SK-N-SH (cell line): Measurements from ENCODE around the gene UBE3C. TPM values are rescaled to one million over a fixed set of nuclear protein-coding genes. Genes with fewer than 3 reads are reported as not detected.

Source experiments
- CTCF ChIA-PET: fragments of 300-600, 350-600 bp; formaldehyde crosslinking; extraction: SDS; loops from one replicate; lab custom pipeline; 2021; lab: Yijun Ruan, JAX
- POLR2A ChIA-PET: fragments of 350-600 bp; sonication (Branson Sonifier 250); formaldehyde crosslinking; extraction: SDS; loops from one replicate; lab custom pipeline; 2020; ENCODE audit warnings: antibody characterized with exemption, inconsistent platforms; lab: Yijun Ruan, JAX
- DNase-seq: peaks from one replicate; pipeline ENCODE4 v3.0.0; 2012
- H2AFZ ChIP-seq: fragments of 200-600 bp; sonication (generic); 2 replicates; pipeline ENCODE4 v1.8.1; 2016; ENCODE audit warnings: antibody characterized with exemption, mild to moderate bottlenecking, low read depth
- H3F3A ChIP-seq: fragments of 200-600 bp; sonication (generic); replicated peaks from 2 replicates; pipeline ENCODE3; 2016; ENCODE audit warnings: antibody characterized with exemption, mild to moderate bottlenecking; ENCODE audit not compliant: insufficient read depth
- H3K27ac ChIP-seq, 2 experiments: fragments of 200-500 bp in 1 of 2; fragments of 200-600 bp in 1 of 2; sonication (Bioruptor generic) in 1 of 2; sonication (generic), shearing (Covaris generic) in 1 of 2; 2 replicates each; pipeline versions ENCODE4 v1.5.1 to v1.6.1; 2014 to 2016; ENCODE audit warnings: low read depth in 2 of 2, inconsistent platforms in 1 of 2, low read length in 1 of 2, mild to moderate bottlenecking in 1 of 2, mixed read lengths in 1 of 2
- H3K27me3 ChIP-seq: fragments of 200-600 bp; sonication (generic), shearing (Covaris generic); 2 replicates; pipeline ENCODE4 v1.6.1; 2016; ENCODE audit warnings: mixed run types; ENCODE audit not compliant: insufficient read depth
- H3K36me3 ChIP-seq, 2 experiments: fragments of 200-500 bp in 1 of 2; fragments of 200-600 bp in 1 of 2; sonication (Bioruptor generic) in 1 of 2; sonication (generic) in 1 of 2; replicated peaks in 1 of 2; 2 replicates each; pipeline versions ENCODE3 to v1.5.1; 2014 to 2016; ENCODE audit warnings: low read length in 1 of 2, mild to moderate bottlenecking in 1 of 2; ENCODE audit not compliant: insufficient read depth in 2 of 2, control insufficient read depth in 1 of 2
- H3K4me1 ChIP-seq, 2 experiments: fragments of 200-500 bp in 1 of 2; fragments of 200-600 bp in 1 of 2; sonication (Bioruptor generic) in 1 of 2; sonication (generic), shearing (Covaris generic) in 1 of 2; 2 replicates each; pipeline versions ENCODE4 v1.5.1 to v1.6.1; 2014 to 2016; ENCODE audit warnings: low read depth in 1 of 2, low read length in 1 of 2, mixed run types in 1 of 2; ENCODE audit not compliant: insufficient read depth in 2 of 2, control insufficient read depth in 1 of 2
- H3K4me2 ChIP-seq: fragments of 200-600 bp; sonication (generic), shearing (Covaris generic); 2 replicates; pipeline ENCODE4 v1.6.1; 2017; ENCODE audit warnings: mixed run types
- H3K4me3 ChIP-seq, 2 experiments: fragments of 200-500 bp in 1 of 2; fragments of 200-600 bp in 1 of 2; sonication (Bioruptor generic) in 1 of 2; sonication (generic), shearing (Covaris generic) in 1 of 2; 2 replicates each; pipeline versions ENCODE4 v1.5.1 to v1.8.1; 2014 to 2016; ENCODE audit warnings: low read depth in 2 of 2, inconsistent platforms in 1 of 2, low read length in 1 of 2, mild to moderate bottlenecking in 1 of 2, mixed read lengths in 1 of 2, moderate library complexity in 1 of 2
- H3K79me2 ChIP-seq: fragments of 200-600 bp; sonication (generic); 2 replicates; pipeline ENCODE4 v1.8.1; 2017; ENCODE audit warnings: mild to moderate bottlenecking; ENCODE audit not compliant: insufficient read depth
- H3K9ac ChIP-seq: fragments of 200-600 bp; sonication (generic); 2 replicates; pipeline ENCODE4 v1.6.1; 2017; ENCODE audit warnings: mixed run types
- H3K9me2 ChIP-seq: fragments of 200-600 bp; sonication (generic); 2 replicates; pipeline ENCODE4 v1.6.1; 2017; ENCODE audit warnings: mixed run types
- H3K9me3 ChIP-seq: fragments of 200-600 bp; sonication (generic); 2 replicates; pipeline ENCODE4 v1.6.1; 2017; ENCODE audit warnings: mixed run types, mild to moderate bottlenecking, moderate library complexity
- H4K20me1 ChIP-seq: fragments of 200-600 bp; sonication (generic); 2 replicates; pipeline ENCODE4 v1.6.1; 2017; ENCODE audit warnings: mild to moderate bottlenecking, mixed run types; ENCODE audit not compliant: insufficient read depth
- CHD2 ChIP-seq: fragments of 150-350 bp; IDR thresholded peaks from 2 replicates; pipeline ENCODE4 v1.6.1; 2018; ENCODE audit warnings: low read length; ENCODE audit not compliant: partially characterized antibody
- EP300 ChIP-seq, 2 experiments: IDR thresholded peaks; 2 replicates each; pipeline versions ENCODE4 v1.4.0 to v1.6.1; 2012; ENCODE audit warnings: borderline replicate concordance in 1 of 2, low read depth in 1 of 2, low read length in 1 of 2
- FOSL2 ChIP-seq: IDR thresholded peaks from 2 replicates; pipeline ENCODE4 v1.4.0; 2012; ENCODE audit warnings: low read depth, mild to moderate bottlenecking, moderate library complexity, borderline replicate concordance
- POLR2AphosphoS5 ChIP-seq: IDR thresholded peaks from 2 replicates; pipeline ENCODE4 v1.6.1; 2012; ENCODE audit warnings: low read depth, low read length
- RCOR1 ChIP-seq: fragments of 150-350 bp; IDR thresholded peaks from 2 replicates; pipeline ENCODE4 v1.6.1; 2017; ENCODE audit warnings: antibody characterized with exemption, low read length
- YY1 ChIP-seq: IDR thresholded peaks from 2 replicates; pipeline ENCODE4 v1.4.0; 2012; ENCODE audit warnings: low read depth, mild to moderate bottlenecking
- WGBS: methylation state at CpG from one replicate; pipeline ENCODE4 v1.1.6; 2017; ENCODE audit warnings: low lambda C conversion rate; 5-methylcytosine and 5-hydroxymethylcytosine counted together
- polyA plus RNA-seq, 3 experiments: library from polyadenylated mRNA; depleted of rRNA; stranded (reverse); fragments of >200 nt; gene quantifications; 2 replicates each; pipeline ENCODE4 v1.2.3, GENCODE V29; 2012
- TF ChIP-seq, protein P1 (sequence below): IDR thresholded peaks from 2 replicates; pipeline ENCODE4 v1.4.0; 2012; ENCODE audit warnings: low read depth, borderline replicate concordance
- TF ChIP-seq, protein P2 (sequence below): fragments of 200-600 bp; sonication (generic); IDR thresholded peaks from 2 replicates; pipeline ENCODE4 v1.6.1; 2017; ENCODE audit warnings: antibody characterized with exemption, mild to moderate bottlenecking, moderate library complexity
- TF ChIP-seq, protein P3 (sequence below): IDR thresholded peaks from 2 replicates; pipeline ENCODE4 v1.4.0; 2012; ENCODE audit warnings: low read depth
- TF ChIP-seq, protein P4 (sequence below): IDR thresholded peaks from 2 replicates; pipeline ENCODE4; 2012

UBE3C gene
- polyA plus RNA-seq, 1 of the 3 experiments (the other 2 are of a cell fraction) = 48.4 TPM

DNA sequence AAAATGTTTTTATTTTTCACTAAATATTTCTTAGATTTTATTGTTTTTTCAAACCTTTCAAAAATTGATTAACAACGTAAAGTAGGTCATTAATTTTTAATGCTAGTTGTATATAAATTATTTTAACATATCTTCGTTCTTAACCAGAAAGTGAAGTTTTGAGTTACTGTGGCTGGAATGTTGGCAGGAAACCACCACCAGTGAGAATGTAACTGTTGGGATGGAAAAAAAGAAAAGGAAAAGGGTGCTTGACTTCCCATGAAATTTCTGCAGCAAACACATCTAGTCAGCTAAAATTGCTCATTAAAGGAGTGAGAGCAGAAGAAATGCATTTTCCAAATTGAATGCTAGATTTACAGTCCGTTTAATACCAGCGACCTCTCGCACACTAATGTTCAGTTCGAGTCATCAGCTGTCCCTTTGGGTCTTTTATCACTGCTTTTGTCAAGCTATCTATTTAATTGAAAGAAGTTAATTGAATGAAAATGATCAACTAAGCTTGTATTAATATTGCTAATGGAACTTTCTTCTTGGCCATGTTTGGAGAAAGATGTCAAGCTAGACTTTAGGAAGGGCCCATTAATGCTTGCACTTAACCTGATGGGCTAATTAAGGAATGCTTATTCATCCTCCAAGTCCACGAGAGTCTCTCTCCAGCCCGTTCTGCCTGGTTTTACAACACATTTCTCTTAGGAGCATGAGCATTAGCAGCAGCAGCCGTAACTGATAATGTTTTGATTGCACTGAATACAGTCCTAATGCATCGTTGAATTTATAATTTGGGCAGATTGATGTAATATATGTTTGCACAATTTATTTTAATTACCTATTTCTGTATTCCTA, 70.1 kb downstream of the UBE3C start:
- Histone ChIP-seq H3K4me3 (no peak overlapping the region), H3K4me2 (no peak overlapping the region), H3K36me3 (peaks cover 73 to 76% of the 10 kb centered on the region in 2 experiments), H3K27ac (no peak overlapping the region), H3K27me3 (no peaks in the 10 kb centered on the region), H3K9me2 (no peaks in the 10 kb centered on the region), H2AFZ (no peak overlapping the region), H3K9me3 (no peaks in the 10 kb centered on the region), H3K79me2 (no peaks in the 10 kb centered on the region), H3F3A (peaks cover 11% of the 10 kb centered on the region), H4K20me1 (no peaks in the 10 kb centered on the region), H3K9ac (no peak overlapping the region), H3K4me1 (peaks cover 0 to 4% of the 10 kb centered on the region in 2 experiments; a peak in 1 of 4 replicates)
- CTCF ChIA-PET = interaction anchor here (1.1 to 2.1 kb wide), 4 partner anchors 10 to 64 kb away, joined by 3 to 6 read pairs (median 4); no protein-coding TSS in a partner anchor
- TF ChIP-seq, protein P1, sequence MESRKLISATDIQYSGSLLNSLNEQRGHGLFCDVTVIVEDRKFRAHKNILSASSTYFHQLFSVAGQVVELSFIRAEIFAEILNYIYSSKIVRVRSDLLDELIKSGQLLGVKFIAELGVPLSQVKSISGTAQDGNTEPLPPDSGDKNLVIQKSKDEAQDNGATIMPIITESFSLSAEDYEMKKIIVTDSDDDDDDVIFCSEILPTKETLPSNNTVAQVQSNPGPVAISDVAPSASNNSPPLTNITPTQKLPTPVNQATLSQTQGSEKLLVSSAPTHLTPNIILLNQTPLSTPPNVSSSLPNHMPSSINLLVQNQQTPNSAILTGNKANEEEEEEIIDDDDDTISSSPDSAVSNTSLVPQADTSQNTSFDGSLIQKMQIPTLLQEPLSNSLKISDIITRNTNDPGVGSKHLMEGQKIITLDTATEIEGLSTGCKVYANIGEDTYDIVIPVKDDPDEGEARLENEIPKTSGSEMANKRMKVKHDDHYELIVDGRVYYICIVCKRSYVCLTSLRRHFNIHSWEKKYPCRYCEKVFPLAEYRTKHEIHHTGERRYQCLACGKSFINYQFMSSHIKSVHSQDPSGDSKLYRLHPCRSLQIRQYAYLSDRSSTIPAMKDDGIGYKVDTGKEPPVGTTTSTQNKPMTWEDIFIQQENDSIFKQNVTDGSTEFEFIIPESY = no peak
- no peak for TF ChIP-seq YY1
- no peak for TF ChIP-seq CHD2
- TF ChIP-seq, protein P2, sequence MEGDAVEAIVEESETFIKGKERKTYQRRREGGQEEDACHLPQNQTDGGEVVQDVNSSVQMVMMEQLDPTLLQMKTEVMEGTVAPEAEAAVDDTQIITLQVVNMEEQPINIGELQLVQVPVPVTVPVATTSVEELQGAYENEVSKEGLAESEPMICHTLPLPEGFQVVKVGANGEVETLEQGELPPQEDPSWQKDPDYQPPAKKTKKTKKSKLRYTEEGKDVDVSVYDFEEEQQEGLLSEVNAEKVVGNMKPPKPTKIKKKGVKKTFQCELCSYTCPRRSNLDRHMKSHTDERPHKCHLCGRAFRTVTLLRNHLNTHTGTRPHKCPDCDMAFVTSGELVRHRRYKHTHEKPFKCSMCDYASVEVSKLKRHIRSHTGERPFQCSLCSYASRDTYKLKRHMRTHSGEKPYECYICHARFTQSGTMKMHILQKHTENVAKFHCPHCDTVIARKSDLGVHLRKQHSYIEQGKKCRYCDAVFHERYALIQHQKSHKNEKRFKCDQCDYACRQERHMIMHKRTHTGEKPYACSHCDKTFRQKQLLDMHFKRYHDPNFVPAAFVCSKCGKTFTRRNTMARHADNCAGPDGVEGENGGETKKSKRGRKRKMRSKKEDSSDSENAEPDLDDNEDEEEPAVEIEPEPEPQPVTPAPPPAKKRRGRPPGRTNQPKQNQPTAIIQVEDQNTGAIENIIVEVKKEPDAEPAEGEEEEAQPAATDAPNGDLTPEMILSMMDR = no peak
- TF ChIP-seq EP300 (IDR thresholded peaks at IDR 0.05; ENCODE audit: borderline replicate concordance in 1 of 2, low read depth in 1 of 2, low read length in 1 of 2) = no peak
- TF ChIP-seq POLR2AphosphoS5 = no peak
- no peak for TF ChIP-seq FOSL2
- TF ChIP-seq, protein P3, sequence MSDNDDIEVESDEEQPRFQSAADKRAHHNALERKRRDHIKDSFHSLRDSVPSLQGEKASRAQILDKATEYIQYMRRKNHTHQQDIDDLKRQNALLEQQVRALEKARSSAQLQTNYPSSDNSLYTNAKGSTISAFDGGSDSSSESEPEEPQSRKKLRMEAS = no peak
- TF ChIP-seq RCOR1 = no peak
- TF ChIP-seq, protein P4, sequence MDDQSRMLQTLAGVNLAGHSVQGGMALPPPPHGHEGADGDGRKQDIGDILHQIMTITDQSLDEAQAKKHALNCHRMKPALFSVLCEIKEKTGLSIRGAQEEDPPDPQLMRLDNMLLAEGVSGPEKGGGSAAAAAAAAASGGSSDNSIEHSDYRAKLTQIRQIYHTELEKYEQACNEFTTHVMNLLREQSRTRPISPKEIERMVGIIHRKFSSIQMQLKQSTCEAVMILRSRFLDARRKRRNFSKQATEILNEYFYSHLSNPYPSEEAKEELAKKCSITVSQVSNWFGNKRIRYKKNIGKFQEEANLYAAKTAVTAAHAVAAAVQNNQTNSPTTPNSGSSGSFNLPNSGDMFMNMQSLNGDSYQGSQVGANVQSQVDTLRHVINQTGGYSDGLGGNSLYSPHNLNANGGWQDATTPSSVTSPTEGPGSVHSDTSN = no peak
- DNase-seq = no peak
- 89% methylated on average over 10 of the region's 10 CpGs for whole genome bisulfite sequencing
- POLR2A ChIA-PET = no interaction called here
